Cardiac muscle cell (in vitro differentiated cells and primary cell): ENCODE measurements around the gene SPTSSB. TPM values are rescaled to one million over a fixed set of nuclear protein-coding genes. Genes with fewer than 3 reads are reported as not detected.

Source experiments
- DNase-seq, 2 donors: peaks; one replicate each; pipeline versions ENCODE4 v3.0.0 to v3.0.0-alpha.2; 2010 to 2017; ENCODE audit warnings: low read depth in 1 of 2, low spot score in 1 of 2
- H3K27ac ChIP-seq: fragments of 200-600 bp; sonication (generic); 2 replicates; pipeline ENCODE4 v1.5.1; 2016
- H3K27me3 ChIP-seq: fragments of 200-600 bp; sonication (generic); 2 replicates; pipeline ENCODE4 v1.6.0; 2016; ENCODE audit warnings: control low read depth
- H3K36me3 ChIP-seq: fragments of 200-600 bp; sonication (generic); 2 replicates; pipeline ENCODE4 v1.5.1; 2016; ENCODE audit warnings: control low read depth
- H3K4me1 ChIP-seq: fragments of 200-600 bp; sonication (generic); 2 replicates; pipeline ENCODE4 v1.8.1; 2017; ENCODE audit warnings: low read depth, mild to moderate bottlenecking, mixed run types
- H3K4me3 ChIP-seq: fragments of 200-600 bp; sonication (generic); 2 replicates; pipeline ENCODE4 v1.5.1; 2016; ENCODE audit warnings: mild to moderate bottlenecking
- H3K9me3 ChIP-seq: fragments of 200-600 bp; sonication (generic); 2 replicates; pipeline ENCODE4 v1.5.1; 2017; ENCODE audit warnings: low read depth, mild to moderate bottlenecking, control low read depth
- polyA plus RNA-seq: library from polyadenylated mRNA; unstranded; fragments of >200 nt; fragmentation: Nextera tagmentation; extraction: Ambion mirVana; gene quantifications from 2 replicates; pipeline ENCODE4 v1.2.1, GENCODE V29; 2016
- total RNA-seq: library from RNA; depleted of rRNA; stranded (reverse); fragments of >200 nt; gene quantifications from 2 replicates; pipeline ENCODE4 v1.2.3, GENCODE V29; 2016
- TF ChIP-seq, protein P1 (sequence below): IDR thresholded peaks from 2 replicates; pipeline ENCODE4 v1.5.1; 2012; ENCODE audit warnings: low read depth, mild to moderate bottlenecking, low read length

The SPTSSB gene
- total and polyA plus RNA-seq, 2 experiments from 2014 or later: not detected

DNA sequence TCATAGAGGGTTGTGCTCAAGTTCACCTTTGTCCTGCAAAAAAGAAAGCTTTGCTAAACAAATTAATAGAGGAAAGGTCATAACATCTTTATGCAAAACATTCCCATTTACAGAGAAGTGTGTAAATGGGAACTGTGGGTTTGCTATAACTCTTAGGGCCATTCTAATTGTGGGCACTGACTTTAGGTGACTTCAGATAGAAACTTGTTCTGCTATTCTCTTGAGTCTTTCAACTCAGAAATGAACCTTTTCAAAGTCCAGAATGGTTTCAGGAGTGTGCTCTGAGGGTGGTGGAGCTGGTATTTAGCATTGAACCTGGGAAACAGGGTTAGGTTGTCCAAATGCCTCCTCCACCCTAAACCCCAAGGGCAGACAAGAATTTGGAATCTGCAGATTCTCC lies 34.0 kb downstream of the SPTSSB start:
- Histone ChIP-seq H3K36me3 (no peaks in the 10 kb centered on the region), H3K9me3 (no peaks in the 10 kb centered on the region), H3K4me1 (no peaks in the 10 kb centered on the region), H3K27ac (no peak overlapping the region), H3K4me3 (no peak overlapping the region), H3K27me3 (no peaks in the 10 kb centered on the region)
- TF ChIP-seq, protein P1, sequence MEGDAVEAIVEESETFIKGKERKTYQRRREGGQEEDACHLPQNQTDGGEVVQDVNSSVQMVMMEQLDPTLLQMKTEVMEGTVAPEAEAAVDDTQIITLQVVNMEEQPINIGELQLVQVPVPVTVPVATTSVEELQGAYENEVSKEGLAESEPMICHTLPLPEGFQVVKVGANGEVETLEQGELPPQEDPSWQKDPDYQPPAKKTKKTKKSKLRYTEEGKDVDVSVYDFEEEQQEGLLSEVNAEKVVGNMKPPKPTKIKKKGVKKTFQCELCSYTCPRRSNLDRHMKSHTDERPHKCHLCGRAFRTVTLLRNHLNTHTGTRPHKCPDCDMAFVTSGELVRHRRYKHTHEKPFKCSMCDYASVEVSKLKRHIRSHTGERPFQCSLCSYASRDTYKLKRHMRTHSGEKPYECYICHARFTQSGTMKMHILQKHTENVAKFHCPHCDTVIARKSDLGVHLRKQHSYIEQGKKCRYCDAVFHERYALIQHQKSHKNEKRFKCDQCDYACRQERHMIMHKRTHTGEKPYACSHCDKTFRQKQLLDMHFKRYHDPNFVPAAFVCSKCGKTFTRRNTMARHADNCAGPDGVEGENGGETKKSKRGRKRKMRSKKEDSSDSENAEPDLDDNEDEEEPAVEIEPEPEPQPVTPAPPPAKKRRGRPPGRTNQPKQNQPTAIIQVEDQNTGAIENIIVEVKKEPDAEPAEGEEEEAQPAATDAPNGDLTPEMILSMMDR: no peak
- no peak for DNase-seq

DNA sequence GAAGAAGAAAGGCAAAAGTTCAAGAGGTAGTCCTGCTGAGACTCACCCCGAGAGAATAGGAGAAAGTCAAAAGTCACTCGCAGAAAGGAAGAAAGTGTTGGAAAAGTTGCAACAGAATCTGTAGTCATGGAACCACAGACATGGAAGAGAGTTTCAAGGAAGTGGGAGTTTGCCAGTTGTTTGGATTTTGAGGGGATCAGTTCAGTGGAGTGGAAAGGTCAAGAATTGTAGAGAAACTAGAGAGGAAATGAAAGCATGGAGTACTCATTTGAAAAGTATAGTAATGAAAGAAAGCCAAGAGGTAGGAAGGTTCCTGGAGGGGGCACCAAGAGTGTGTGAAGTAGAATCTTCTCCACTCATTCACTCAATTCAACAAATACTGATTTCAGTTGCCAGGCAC lies 34.7 kb downstream of the SPTSSB start:
- DNase-seq: no peak
- H3K27ac ChIP-seq: no peak overlapping the region
- TF ChIP-seq, protein P1: no peak

DNA sequence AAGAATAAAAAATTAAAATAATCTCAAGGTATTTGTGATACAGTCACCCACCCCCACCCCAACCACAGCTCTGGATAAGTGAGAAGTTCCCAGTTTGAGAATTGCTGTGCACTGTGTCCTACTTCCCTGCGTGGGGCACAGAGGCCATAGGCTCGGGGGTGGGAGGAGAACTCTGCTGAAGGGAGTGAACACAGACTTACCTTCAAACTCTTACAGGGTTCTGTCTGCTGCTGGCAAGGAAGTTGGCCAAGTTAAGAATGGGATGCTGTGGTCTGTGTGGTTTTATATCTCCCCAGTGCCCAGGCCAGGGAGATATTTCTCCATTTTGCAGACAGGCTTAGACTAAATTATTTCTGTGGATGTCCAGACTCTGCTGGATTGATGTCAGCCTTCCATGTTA lies 37.6 kb downstream of the SPTSSB start:
- Histone ChIP-seq H3K4me3 (no peak overlapping the region), H3K9me3 (no peaks in the 10 kb centered on the region), H3K36me3 (no peaks in the 10 kb centered on the region), H3K27me3 (no peaks in the 10 kb centered on the region), H3K27ac (no peak overlapping the region), H3K4me1 (no peaks in the 10 kb centered on the region)
- no peak for DNase-seq
- TF ChIP-seq, protein P1: no peak

More for the DNA sequence above, 34.7 kb downstream of the SPTSSB start:
- Histone ChIP-seq H3K4me3 (no peak overlapping the region), H3K4me1 (no peaks in the 10 kb centered on the region), H3K27me3 (no peaks in the 10 kb centered on the region), H3K36me3 (no peaks in the 10 kb centered on the region), H3K9me3 (no peaks in the 10 kb centered on the region)

DNA sequence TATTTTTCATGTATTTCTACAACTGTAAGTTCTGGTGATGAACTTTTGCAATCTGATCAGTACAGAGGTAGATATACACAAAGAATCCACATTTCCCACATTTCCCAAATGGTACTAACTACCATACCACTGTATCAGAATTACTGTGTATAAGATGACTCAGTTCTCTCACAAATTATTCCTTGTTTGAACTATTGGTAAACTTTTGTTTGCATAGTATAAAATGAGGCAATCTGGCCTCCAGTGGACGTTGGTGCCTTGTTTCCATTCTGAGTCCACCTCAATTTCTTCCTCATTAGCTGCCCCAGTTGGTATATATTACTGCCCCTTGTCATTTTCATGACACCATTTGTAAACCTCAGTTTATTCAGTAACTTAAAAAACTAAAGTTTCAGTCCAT lies 38.5 kb downstream of the SPTSSB start:
- H3K4me1 ChIP-seq: no peaks in the 10 kb centered on the region
- no peaks in the 10 kb centered on the region for H3K36me3 ChIP-seq
- no peak overlapping the region for H3K4me3 ChIP-seq
- DNase-seq: no peak
- no peaks in the 10 kb centered on the region for H3K9me3 ChIP-seq
- H3K27me3 ChIP-seq: no peaks in the 10 kb centered on the region
- TF ChIP-seq, protein P1: no peak
- no peak overlapping the region for H3K27ac ChIP-seq

DNA sequence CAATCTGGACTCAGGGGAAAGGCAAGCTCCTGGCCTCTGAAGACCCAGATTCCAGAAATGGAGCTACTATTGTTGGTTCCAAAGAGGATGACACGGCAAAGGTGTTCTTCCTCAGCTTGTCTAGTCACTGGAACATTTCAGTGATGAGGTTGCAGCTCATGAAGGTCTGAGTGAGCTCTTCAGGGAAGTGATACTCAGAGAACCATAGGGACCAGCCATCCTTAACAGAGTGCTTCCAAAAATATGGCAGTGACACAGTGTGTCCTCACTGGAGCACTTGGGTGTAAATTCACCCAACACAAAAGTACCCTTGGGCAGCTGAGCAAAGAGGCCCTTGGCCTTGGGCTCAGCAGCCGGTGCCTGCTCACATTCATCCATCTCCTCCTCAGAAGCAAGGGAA lies 46.3 kb downstream of the SPTSSB start:
- H3K9me3 ChIP-seq: no peaks in the 10 kb centered on the region
- DNase-seq: no peak
- TF ChIP-seq, protein P1: no peak

More for the DNA sequence above, 46.3 kb downstream of the SPTSSB start:
- Histone ChIP-seq H3K27ac (no peak overlapping the region), H3K36me3 (no peaks in the 10 kb centered on the region), H3K27me3 (no peaks in the 10 kb centered on the region), H3K4me3 (no peak overlapping the region), H3K4me1 (no peaks in the 10 kb centered on the region)
